BE2C (cell line): ENCODE measurements around the gene PLLP.

Experiments used
- DNase-seq: peaks from one replicate; pipeline ENCODE4 v3.0.0-alpha.2; 2020
- H3K27me3 ChIP-seq: fragments of 250-450 bp; sonication (Bioruptor Pico); 2 replicates; pipeline ENCODE4 v1.5.1; 2020; ENCODE audit warnings: mild to moderate bottlenecking
- H3K36me3 ChIP-seq: fragments of 250-450 bp; sonication (Bioruptor Pico); 2 replicates; pipeline ENCODE4 v1.5.1; 2020; ENCODE audit warnings: mild to moderate bottlenecking
- H3K4me1 ChIP-seq: fragments of 250-450 bp; sonication (Bioruptor Pico); 2 replicates; pipeline ENCODE4 v1.5.1; 2020
- H3K4me3 ChIP-seq: 2 replicates; pipeline ENCODE4 v1.5.1; 2011; ENCODE audit warnings: low read depth, low read length
- H3K9me3 ChIP-seq: fragments of 250-450 bp; sonication (Bioruptor Pico); 2 replicates; pipeline ENCODE4 v1.5.1; 2020
- TF ChIP-seq, protein P1 (sequence below): IDR thresholded peaks from 2 replicates; pipeline ENCODE4 v1.5.1; 2012; ENCODE audit warnings: mild to moderate bottlenecking, low read depth, low read length

PLLP gene

DNA sequence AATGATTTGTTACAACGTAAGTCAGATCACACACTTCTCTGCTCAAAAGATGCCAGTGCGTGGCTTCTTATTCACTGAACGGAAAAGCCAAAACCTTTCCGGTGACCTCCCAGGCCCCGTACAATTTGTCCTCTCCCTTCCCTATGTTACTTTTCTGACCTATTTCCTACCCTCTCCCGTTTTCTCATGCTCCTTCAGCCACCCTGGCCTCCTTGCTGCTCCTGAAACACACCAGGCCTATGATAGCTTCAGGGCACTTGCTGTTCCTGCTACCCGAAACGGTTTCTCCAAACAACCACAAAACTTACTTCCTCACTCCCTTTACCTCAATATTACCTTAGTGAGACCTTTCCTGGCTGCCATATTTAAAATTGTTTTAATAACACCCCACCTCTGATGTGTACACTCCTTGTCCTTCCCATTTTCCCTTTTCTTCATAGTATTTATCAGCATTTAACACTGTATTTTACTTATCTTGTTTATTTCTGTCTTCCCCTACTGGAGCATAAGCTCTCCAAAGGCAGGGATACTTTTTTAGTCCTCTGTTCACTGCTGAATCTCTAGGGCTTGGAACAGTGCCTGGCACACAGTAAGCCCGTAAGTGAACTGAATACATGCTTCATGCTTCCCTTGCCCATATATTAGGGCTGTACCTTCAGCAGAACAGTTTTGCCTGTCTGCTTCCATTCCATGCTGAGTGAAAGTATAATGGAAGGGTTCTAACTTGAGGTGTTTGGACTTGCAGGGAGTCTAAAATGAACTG is 50.3 kb downstream of the PLLP start:
- Histone ChIP-seq H3K4me3 (no peak overlapping the region), H3K9me3 (no peaks in the 10 kb centered on the region), H3K27me3 (no peaks in the 10 kb centered on the region), H3K36me3 (peaks cover 89% of the 10 kb centered on the region), H3K4me1 (peaks cover under 1% of the 10 kb centered on the region)
- TF ChIP-seq, protein P1, sequence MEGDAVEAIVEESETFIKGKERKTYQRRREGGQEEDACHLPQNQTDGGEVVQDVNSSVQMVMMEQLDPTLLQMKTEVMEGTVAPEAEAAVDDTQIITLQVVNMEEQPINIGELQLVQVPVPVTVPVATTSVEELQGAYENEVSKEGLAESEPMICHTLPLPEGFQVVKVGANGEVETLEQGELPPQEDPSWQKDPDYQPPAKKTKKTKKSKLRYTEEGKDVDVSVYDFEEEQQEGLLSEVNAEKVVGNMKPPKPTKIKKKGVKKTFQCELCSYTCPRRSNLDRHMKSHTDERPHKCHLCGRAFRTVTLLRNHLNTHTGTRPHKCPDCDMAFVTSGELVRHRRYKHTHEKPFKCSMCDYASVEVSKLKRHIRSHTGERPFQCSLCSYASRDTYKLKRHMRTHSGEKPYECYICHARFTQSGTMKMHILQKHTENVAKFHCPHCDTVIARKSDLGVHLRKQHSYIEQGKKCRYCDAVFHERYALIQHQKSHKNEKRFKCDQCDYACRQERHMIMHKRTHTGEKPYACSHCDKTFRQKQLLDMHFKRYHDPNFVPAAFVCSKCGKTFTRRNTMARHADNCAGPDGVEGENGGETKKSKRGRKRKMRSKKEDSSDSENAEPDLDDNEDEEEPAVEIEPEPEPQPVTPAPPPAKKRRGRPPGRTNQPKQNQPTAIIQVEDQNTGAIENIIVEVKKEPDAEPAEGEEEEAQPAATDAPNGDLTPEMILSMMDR = no peak
- no peak for DNase-seq

DNA sequence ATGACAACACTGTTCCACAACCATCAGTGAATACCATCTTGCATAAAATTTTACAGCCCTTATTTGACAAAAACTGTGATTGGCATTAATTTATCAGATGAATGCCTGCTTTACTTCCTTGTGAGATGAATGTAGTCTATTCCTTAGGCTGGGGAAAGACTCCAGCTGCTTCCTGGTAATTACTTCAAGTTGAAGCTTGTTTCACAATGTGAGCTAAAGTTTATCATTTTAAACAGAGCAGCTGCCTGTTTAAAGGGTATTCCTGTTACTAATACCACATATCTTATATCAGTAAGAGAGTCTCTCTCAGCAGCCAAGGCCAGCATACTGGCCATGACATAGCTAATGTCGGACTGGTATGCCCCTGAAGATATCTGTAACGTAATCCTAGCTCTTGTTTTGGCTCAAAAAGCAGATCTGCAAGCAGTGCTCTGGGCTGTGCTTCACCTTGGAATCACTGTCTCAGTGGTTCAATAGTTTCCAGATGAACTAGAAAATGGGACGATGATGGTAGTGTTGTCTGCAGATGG is 52.6 kb downstream of the PLLP start:
- peaks cover 86% of the 10 kb centered on the region for H3K36me3 ChIP-seq
- H3K4me3 ChIP-seq = no peak overlapping the region
- H3K4me1 ChIP-seq = peaks cover 9% of the 10 kb centered on the region
- H3K9me3 ChIP-seq = no peaks in the 10 kb centered on the region
- DNase-seq = no peak
- H3K27me3 ChIP-seq = no peaks in the 10 kb centered on the region
- TF ChIP-seq, protein P1 = no peak

DNA sequence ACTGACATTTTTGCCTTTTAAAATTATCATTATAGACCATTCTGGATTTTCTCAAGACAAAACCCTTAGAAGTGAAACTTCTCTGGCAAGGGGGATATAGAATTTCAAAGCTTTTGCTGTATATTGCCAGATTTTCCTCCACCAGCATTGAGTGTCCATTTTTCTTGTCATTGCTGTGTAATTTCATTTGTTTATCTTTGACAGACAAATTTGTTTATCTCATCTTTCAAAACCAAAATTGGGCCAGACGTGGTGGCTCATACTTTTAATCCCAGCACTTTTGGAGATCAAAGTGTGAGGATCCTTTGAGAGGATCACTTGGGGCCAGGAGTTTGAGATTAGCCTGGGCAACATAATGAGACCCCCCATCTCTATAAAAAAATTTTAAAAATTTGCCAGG is 55.4 kb downstream of the PLLP start:
- no peaks in the 10 kb centered on the region for H3K9me3 ChIP-seq
- H3K4me3 ChIP-seq = no peak overlapping the region
- no peak for DNase-seq
- peaks cover 86% of the 10 kb centered on the region for H3K36me3 ChIP-seq
- no peaks in the 10 kb centered on the region for H3K27me3 ChIP-seq
- peaks cover 14% of the 10 kb centered on the region for H3K4me1 ChIP-seq
- TF ChIP-seq, protein P1 = no peak

DNA sequence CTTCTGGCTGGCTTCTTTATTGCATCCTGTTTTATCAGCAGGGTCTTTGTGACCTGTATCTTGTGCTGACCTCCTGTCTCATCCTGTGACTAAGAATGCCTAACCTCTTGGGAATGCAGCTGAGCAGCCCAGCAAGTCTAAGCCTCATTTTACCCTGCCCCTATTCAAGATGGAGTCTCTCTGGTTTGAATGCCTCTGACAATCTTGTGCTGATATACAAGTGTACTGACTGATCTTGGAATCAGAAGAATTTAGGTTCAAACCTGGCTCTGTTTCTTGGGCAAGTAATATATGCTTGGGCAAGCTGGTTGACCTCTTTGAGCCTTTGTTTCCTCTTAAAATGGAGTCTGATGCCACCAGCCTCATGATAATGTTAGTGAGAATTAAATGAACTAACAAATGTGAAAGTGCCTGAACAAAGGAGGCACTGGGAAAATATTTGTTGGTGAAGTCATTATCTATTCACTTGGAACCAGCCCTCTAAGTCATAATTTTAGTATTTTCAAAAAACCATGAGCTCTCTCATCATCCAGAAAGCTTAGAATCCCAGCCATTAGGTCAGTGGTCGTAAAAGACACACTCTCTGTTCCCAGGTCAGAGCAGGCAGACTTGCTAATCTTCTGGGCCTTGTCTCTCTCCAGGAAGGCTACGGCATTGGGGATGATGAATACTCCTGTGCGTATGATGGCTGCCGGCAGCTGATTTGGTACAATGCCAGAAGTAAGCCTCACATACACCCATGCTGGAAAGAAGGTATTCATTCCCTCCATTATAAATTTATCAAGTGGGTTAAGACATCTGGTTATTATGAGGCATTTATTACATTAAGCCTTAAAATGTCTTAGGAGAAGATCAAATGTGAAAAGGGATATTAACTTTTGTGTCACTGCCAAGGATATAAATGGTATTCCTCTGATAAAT is 57.5 kb downstream of the PLLP start:
- Histone ChIP-seq H3K36me3 (peaks cover 85% of the 10 kb centered on the region), H3K4me3 (no peak overlapping the region), H3K9me3 (no peaks in the 10 kb centered on the region), H3K4me1 (peaks cover 14% of the 10 kb centered on the region), H3K27me3 (no peaks in the 10 kb centered on the region)
- DNase-seq = peak; percentile 60
- TF ChIP-seq, protein P1 = no peak

DNA sequence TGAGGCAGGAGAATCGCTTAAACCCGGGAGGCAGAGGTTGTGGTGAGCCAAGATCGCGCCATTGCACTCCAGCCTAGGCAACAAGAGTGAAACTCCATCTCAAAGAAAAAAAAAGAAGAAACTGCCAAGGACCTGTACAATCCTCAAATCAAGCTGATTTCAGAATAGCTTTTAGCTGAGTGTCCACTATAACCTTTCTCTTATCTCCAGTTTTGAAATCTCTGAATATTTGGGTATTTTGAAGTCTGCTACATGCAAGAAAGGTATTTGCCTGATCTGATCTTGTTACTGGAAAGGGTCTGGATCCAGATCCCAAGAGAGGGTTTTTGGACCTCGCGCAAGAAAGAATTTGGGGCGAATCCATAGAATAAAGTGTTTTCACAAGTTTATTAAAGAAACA is 58.5 kb downstream of the PLLP start:
- peaks cover 14% of the 10 kb centered on the region for H3K4me1 ChIP-seq
- no peak for DNase-seq
- no peak overlapping the region for H3K4me3 ChIP-seq
- no peaks in the 10 kb centered on the region for H3K9me3 ChIP-seq
- TF ChIP-seq, protein P1 = no peak
- peaks cover 85% of the 10 kb centered on the region for H3K36me3 ChIP-seq
- no peaks in the 10 kb centered on the region for H3K27me3 ChIP-seq
